ENCODE data around the gene ELK3.

Gene ELK3

DNA sequence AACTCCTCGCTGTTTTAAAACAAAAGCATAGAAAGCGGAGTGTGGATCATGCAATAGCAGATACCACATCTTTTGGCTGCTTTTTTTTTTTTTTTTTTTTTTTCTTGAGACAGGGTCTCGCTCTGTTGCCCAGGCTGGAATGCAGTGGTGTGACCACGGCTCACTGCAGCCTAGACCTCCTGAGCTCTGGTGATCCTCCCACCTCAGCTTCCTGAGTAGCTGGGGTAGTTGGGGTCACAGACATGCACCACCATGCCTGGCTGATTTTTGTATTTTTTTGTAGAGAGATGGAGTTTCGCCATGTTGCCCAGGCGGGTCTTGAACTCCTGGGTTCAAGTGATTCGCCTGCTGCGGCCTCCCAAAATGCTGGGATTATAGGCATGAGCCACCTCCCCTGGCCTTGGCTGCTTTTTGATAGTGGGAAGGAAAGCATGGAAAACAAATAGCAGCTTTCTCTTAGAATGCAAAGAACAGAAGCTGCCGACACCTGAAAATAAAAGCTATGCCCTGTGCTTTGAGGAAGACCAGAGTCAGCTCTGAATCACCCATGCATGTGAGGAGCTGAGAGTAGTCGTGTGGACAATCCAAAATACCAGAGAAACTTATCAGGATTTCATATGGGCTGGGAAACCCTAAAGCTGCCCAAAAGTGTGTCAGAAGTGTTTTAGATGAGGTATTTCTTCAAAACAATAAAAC lies 3.6 kb upstream of the ELK3 start:
- DNase-seq: no peak

GRCh38 chr12:96192926-96193573 lies 1.1 kb upstream of the ELK3 start:
- DNase-seq: no peak

DNA sequence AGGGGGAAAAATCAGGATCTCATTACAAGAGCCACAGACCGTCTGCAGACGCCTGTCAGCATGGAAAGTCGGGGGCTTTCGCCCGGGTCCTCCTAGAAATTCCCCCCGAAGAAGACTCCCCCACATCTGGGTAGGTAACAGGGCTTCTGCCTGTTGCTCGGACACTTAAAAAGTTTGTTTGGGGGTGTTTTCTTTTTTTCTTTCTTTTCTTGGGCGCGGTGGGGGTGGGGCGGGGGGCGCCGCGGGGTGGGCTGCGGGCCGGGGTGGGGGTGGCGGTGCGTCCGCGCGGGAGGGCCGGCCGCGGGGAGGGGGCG lies 358 bp downstream of the ELK3 start:
- no peak for DNase-seq

GRCh38 chr12:96194971-96195844 lies 1.0 kb downstream of the ELK3 start:
- no peak for DNase-seq

GRCh38 chr12:96195845-96196451 lies 1.8 kb downstream of the ELK3 start:
- no peak for DNase-seq

- DNase-seq: no peak
Observed at GRCh38 chr12:96196781-96197180, 2.6 kb downstream of the ELK3 start.

GRCh38 chr12:96197503-96198272 lies 3.5 kb downstream of the ELK3 start:
- DNase-seq: no peak

GRCh38 chr12:96198965-96199364 lies 4.8 kb downstream of the ELK3 start:
- DNase-seq: no peak

GRCh38 chr12:96199464-96199863 lies 5.3 kb downstream of the ELK3 start:
- no peak for DNase-seq

GRCh38 chr12:96201272-96202227 lies 7.4 kb downstream of the ELK3 start:
- no peak for DNase-seq

DNA sequence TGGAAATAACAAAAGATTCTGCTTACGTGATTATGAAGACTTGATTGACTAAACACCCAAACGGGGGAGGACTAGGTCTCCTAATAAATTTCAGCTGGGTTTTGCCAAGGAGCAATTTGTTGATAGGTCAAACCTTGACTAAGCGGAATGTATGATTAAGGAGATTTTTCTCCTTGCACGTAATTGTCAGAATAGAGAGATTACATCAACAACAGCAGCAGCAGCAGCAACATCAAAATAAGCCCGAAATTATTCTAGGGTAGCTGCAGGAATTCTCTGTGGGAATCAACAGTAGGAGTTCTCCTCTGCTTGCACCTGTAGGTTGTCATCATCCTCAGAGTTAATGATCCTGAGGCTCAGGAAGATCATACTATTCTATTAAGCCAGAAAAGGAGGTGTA lies 10.2 kb downstream of the ELK3 start:
- DNase-seq: no peak

DNA sequence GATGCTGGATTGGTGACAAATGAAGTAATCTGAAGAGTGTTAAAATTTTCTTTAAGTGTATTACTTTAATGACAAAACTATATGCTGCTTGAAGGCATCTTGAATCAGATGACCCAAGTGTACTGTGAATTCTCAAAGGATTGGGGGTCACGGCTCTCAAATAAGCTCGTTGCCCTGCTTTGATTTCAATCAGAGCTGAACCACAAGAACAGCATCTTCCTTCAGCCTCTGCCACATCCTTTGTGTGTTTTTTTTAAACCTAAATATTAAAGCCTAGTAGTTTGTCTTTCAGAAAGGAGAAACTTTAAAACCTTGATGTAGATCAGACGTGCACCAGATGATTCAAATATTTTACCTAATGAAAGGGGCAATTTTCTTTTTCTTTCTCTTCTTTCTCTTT lies 11.7 kb downstream of the ELK3 start:
- DNase-seq: no peak

DNA sequence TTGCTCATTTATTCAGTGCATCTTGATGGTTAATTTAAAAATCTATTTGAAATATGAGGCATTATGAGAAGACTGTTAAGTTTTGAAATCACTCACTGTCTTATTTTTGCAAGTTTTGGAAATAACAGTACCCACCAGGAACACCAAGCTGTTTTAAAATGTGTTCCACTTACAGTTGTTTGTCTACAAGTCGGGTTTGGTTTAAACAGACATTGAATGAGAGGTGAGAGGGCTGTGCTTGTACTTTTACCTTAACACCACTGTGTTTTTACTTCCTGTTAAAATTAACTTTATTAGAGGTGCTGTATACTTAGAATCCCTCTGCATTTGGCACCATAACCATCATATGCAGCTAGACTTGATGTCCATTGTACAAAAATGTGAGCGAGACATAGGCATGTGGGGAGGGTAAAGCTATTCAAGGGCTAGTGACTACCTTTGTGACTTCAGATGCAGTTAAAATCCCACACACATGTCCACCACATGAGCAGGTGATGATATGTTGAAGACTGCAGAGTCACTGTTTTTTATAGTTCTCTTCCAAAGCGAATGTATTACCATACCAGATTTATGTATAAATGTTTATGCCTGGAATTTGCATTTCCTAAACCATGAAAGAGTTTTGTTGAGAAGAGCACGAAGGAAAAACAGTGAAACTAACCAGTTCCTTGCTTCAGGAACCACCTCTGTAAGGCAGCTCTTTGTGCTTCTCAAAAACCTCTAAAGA lies 12.9 kb downstream of the ELK3 start:
- DNase-seq: no peak

DNA sequence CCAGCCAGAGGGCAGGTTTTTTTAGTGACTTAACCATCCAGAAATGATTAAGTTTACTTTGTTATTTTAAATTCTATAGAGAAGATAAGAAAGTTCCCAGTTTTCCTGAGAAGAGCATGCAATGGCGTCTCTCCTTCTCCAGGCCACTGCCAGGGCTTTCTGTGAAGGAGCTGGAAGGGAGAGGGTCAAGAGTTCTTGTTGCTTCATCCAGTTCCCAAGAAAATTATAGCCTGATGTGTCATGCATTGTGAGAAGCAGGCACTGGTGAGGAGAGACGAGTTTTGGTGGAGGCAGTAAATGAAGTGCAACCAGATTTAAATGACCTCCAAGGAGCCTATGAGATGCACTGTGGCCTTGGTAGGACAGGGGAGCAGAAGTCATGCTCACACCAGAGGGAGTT lies 14.2 kb downstream of the ELK3 start:
- no peak for DNase-seq

DNA sequence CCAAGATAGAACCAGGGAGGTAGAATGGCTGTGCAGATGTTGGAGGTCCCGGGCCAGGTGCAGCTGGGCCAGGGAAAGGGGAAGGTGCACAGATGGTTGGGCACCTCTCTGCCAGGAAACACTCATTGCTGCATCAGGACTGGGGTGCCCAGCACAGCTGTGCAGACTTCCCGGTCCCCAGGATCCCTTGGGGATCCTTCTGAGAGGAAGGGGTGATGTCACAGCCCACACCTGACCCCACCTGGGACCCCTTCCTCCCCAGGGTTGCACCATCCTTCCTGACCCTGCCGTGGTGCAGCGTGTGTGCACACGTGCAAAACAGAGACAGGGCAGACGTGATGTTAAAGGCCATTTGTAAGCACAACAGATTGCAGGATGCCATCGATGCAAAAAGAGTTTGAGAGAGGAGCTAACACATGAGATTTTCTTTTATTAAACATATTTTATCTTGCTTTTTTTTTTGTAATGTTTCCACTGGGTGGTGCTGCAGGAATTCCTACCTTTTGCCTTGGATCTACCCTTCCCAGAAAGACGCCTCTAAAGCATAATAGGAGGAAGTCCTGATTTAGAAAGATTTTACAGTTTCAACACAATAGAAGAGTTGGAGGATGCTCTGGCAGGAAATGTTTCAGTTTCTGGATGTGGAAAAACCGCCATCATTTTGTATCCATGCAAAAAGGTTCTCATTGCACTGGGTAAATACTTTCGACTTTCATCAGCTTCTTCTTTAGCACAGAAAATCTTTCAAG lies 14.8 kb downstream of the ELK3 start:
- no peak for DNase-seq

- no peak for DNase-seq
Observed at GRCh38 chr12:96210376-96211055, 16.3 kb downstream of the ELK3 start.

DNA sequence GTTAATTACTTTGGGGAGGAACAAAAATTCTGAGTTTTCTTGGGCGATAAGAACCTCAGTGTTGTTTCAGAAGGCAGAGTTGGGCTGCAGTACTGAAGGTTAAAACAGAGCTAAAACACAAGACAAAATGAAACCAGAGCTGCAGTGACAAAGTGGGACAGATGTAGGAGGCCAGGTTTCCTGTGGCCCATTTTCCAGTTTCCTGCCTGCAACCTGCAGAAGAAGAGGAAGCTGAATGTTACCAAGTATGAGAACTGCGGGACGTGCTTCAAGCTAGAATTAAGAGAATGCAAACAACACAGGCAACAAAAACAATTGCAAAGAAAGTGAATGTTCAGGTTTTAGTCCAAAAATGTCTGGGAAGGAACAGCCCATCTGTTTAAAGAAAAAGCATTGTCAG lies 17.8 kb downstream of the ELK3 start:
- DNase-seq: no peak

GRCh38 chr12:96212456-96213375 lies 18.5 kb downstream of the ELK3 start:
- DNase-seq: no peak

All from NCI-H2029 (cell line).